Activated naive CD4-positive, alpha-beta T cell treated with anti-CD3 and anti-CD28 coated beads for 36 hours (primary cell): ENCODE data around the gene FOXP2. TPM values are rescaled to one million over a fixed set of nuclear protein-coding genes. Genes with fewer than 3 reads are reported as not detected.

Source experiments
- CTCF ChIA-PET: fragments of 350-600 bp; sonication (Branson Sonifier 250); formaldehyde crosslinking; loops from one replicate; lab custom pipeline; 2021; ENCODE audit warnings: antibody characterized with exemption; lab: Charles Lee
- DNase-seq: peaks from one replicate; pipeline ENCODE4 v3.0.0-alpha.2; 2020
- H3K27ac Mint-ChIP-seq: one replicate; pipeline ENCODE4 v1.8.0; 2021; ENCODE audit warnings: mild to moderate bottlenecking, mixed read lengths
- H3K27me3 Mint-ChIP-seq: one replicate; pipeline ENCODE4 v1.8.0; 2021; ENCODE audit warnings: low read depth, mixed read lengths
- H3K36me3 Mint-ChIP-seq: one replicate; pipeline ENCODE4 v1.8.0; 2021; ENCODE audit warnings: low read depth, mixed read lengths
- H3K4me1 Mint-ChIP-seq: one replicate; pipeline ENCODE4 v1.8.0; 2021; ENCODE audit warnings: low read depth, mixed read lengths
- H3K4me3 Mint-ChIP-seq: one replicate; pipeline ENCODE4 v1.8.0; 2021; ENCODE audit warnings: mild to moderate bottlenecking, moderate library complexity, mixed read lengths
- H3K9me3 Mint-ChIP-seq: one replicate; pipeline ENCODE4 v1.8.0; 2021; ENCODE audit warnings: mixed read lengths
- intact Hi-C: fragments of 100-400 bp; cut with micrococcal nuclease; formaldehyde crosslinking; loops from one replicate; pipeline ENCODE4 v1.15.1; 2023
- total RNA-seq, 2 experiments: library from RNA; stranded (reverse); gene quantifications; one replicate each; pipeline ENCODE4 v1.2.3, GENCODE V29; 2021

Gene FOXP2
- total RNA-seq, 2 experiments from 2014 or later = not detected

GRCh38 chr7:114653364-114654088, 238.9 kb downstream of the FOXP2 start:
- intact Hi-C loops = no loop called here
- CTCF ChIA-PET = interaction anchor here (1.3 kb wide), 1 partner anchor 12 kb away, joined by 5 read pairs; no protein-coding TSS in a partner anchor
- no peaks in the 10 kb centered on the region for H3K9me3 Mint-ChIP-seq
- no peaks in the 10 kb centered on the region for H3K36me3 Mint-ChIP-seq
- H3K4me1 Mint-ChIP-seq = no peaks in the 10 kb centered on the region
- no peak overlapping the region for H3K27ac Mint-ChIP-seq
- H3K4me3 Mint-ChIP-seq = no peak overlapping the region
- peaks cover 9% of the 10 kb centered on the region for H3K27me3 Mint-ChIP-seq
- DNase-seq = no peak

DNA sequence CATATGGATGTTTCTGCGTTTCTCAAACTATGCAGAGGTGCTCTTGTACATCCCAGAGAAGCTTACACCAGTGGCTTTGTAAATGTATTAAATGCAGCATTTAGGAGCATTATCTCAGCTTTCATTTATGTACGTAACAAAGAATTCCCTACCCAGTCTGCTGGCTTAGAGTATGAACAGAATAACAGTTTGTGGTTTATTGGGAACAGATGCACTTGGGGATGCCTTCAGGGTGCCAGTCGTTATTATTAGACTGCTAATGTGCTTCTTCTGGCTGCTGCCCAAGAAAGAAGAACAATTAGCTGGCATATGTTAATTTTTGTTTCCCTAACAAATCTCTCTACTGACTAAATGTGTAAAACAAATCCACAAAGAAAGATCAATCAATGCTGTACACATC, 241.9 kb downstream of the FOXP2 start:
- intact Hi-C loops = no loop called here
- H3K36me3 Mint-ChIP-seq = no peaks in the 10 kb centered on the region
- DNase-seq = no peak

GRCh38 chr7:114657279-114657678, 242.7 kb downstream of the FOXP2 start:
- H3K27ac Mint-ChIP-seq = no peak overlapping the region
- no peak overlapping the region for H3K4me3 Mint-ChIP-seq
- intact Hi-C loops = no loop called here
- CTCF ChIA-PET = no interaction called here
- no peaks in the 10 kb centered on the region for H3K4me1 Mint-ChIP-seq
- no peaks in the 10 kb centered on the region for H3K9me3 Mint-ChIP-seq
- DNase-seq = no peak
- H3K27me3 Mint-ChIP-seq = peaks cover 7% of the 10 kb centered on the region
- H3K36me3 Mint-ChIP-seq = no peaks in the 10 kb centered on the region

More for the DNA sequence above, 241.9 kb downstream of the FOXP2 start:
- Mint-ChIP-seq H3K4me3 (no peak overlapping the region), H3K9me3 (no peaks in the 10 kb centered on the region), H3K27me3 (peaks cover 9% of the 10 kb centered on the region), H3K4me1 (no peaks in the 10 kb centered on the region), H3K27ac (no peak overlapping the region)
- CTCF ChIA-PET = no interaction called here

DNA sequence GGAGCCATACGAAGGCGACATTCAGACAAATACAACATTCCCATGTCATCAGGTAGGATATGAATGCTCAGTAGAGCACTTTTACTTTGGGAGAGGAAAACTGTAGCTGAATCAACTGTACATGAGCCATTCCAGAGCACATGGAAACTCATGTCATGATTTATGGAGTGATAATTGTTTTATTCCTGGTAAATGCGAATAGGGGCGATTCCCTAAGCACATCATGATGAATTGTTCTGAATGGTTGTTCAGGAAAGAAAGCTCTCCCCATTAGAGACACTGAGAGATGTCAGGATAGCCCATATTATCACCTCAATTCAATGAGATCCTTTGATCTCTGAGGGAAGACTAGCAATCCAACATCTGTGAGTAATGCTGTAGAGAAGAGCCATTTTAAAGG, 243.6 kb downstream of the FOXP2 start:
- Mint-ChIP-seq H3K4me3 (no peak overlapping the region), H3K27me3 (peaks cover 7% of the 10 kb centered on the region), H3K27ac (no peak overlapping the region), H3K36me3 (no peaks in the 10 kb centered on the region), H3K4me1 (no peaks in the 10 kb centered on the region), H3K9me3 (no peaks in the 10 kb centered on the region)
- intact Hi-C loops = no loop called here
- no peak for DNase-seq
- CTCF ChIA-PET = no interaction called here

- CTCF ChIA-PET = no interaction called here
- Mint-ChIP-seq H3K9me3 (no peaks in the 10 kb centered on the region), H3K27ac (no peak overlapping the region), H3K4me3 (no peak overlapping the region), H3K4me1 (no peaks in the 10 kb centered on the region), H3K36me3 (no peaks in the 10 kb centered on the region), H3K27me3 (peaks cover 3% of the 10 kb centered on the region)
- intact Hi-C loops = loop anchor here (10.0 kb wide), 2 partner anchors 575 to 635 kb away; no protein-coding TSS in a partner anchor
- DNase-seq = no peak
Observed at GRCh38 chr7:114659409-114660125, 245.0 kb downstream of the FOXP2 start.

DNA sequence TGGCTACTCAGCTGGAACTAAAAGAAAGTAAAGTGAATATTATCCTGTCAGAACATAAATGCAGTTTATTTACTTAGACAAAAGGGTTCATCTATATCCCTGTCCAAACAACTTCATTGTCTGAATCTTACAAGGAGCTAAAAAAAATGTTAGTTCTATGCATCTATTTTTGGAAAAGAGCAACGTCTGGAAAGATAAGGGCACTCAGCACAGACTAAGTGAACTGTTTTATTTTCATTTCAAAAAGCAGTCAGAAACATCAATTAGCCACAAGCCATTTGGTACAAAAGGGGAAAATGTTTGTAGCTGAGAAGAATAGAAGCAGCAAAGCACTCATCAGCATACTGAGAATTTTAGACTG, 245.5 kb downstream of the FOXP2 start:
- H3K36me3 Mint-ChIP-seq = no peaks in the 10 kb centered on the region
- H3K27ac Mint-ChIP-seq = no peak overlapping the region
- peaks cover 3% of the 10 kb centered on the region for H3K27me3 Mint-ChIP-seq
- H3K4me3 Mint-ChIP-seq = no peak overlapping the region
- H3K4me1 Mint-ChIP-seq = no peaks in the 10 kb centered on the region
- CTCF ChIA-PET = no interaction called here
- intact Hi-C loops = loop anchor here (10.0 kb wide), 2 partner anchors 575 to 635 kb away; no protein-coding TSS in a partner anchor
- DNase-seq = no peak
- H3K9me3 Mint-ChIP-seq = no peaks in the 10 kb centered on the region

DNA sequence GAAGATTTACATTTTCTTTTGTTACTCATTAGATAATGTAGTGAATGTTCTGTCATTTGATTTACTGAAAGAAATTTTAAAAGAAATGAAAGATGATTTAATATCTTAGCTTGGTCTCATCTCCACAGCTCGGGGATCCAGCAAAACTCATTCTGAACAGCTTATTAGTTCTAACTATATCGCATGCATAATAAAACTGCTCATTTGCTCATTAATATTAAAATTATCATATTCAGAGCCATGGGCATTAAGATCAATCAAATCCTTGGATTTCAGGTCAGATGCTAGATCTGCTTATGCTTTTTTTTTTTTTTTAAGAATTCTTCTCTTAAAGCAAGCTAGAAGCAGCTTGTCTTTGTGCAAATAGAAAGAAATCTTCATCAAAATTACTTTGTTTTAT, 246.1 kb downstream of the FOXP2 start:
- CTCF ChIA-PET = no interaction called here
- Mint-ChIP-seq H3K36me3 (no peaks in the 10 kb centered on the region), H3K9me3 (no peaks in the 10 kb centered on the region), H3K27ac (no peak overlapping the region), H3K27me3 (peaks cover 3% of the 10 kb centered on the region), H3K4me3 (no peak overlapping the region), H3K4me1 (no peaks in the 10 kb centered on the region)
- DNase-seq = no peak
- intact Hi-C loops = loop anchor here (10.0 kb wide), 2 partner anchors 576 to 636 kb away; no protein-coding TSS in a partner anchor

GRCh38 chr7:114662002-114662677, 247.5 kb downstream of the FOXP2 start:
- Mint-ChIP-seq H3K36me3 (no peaks in the 10 kb centered on the region), H3K9me3 (no peaks in the 10 kb centered on the region), H3K27me3 (no peaks in the 10 kb centered on the region), H3K4me1 (no peaks in the 10 kb centered on the region), H3K27ac (no peak overlapping the region), H3K4me3 (no peak overlapping the region)
- no peak for DNase-seq
- CTCF ChIA-PET = no interaction called here
- intact Hi-C loops = loop anchor here (10.0 kb wide), 2 partner anchors 577 to 637 kb away; no protein-coding TSS in a partner anchor

DNA sequence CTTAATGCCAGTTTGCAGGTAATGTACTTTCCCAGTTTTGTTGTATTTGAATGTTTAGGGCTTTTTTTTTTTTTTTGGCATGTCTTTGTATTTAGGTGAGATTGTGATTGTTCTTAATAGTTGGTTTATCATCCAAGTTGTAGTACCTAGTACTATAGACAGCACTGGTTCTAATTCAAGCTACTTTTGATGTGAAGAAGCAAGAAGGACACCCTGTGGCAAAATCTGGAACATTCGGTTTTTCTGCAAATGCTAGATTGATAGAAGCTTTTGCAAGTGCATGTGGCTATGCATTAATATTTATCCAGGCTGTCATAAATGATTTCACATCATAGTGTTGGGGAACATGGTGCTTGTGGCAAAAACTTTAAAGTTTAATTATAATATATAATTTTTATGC, 248.9 kb downstream of the FOXP2 start:
- Mint-ChIP-seq H3K9me3 (no peaks in the 10 kb centered on the region), H3K27me3 (peaks cover 6% of the 10 kb centered on the region), H3K4me3 (no peak overlapping the region), H3K4me1 (no peaks in the 10 kb centered on the region), H3K27ac (no peak overlapping the region), H3K36me3 (no peaks in the 10 kb centered on the region)
- DNase-seq = peak; percentile 7
- intact Hi-C loops = loop anchor here (10.0 kb wide), 2 partner anchors 579 to 639 kb away; no protein-coding TSS in a partner anchor
- CTCF ChIA-PET = interaction anchor here (0.6 to 0.7 kb wide), 2 partner anchors 476 to 587 kb away, joined by 3 to 4 read pairs; no protein-coding TSS in a partner anchor

DNA sequence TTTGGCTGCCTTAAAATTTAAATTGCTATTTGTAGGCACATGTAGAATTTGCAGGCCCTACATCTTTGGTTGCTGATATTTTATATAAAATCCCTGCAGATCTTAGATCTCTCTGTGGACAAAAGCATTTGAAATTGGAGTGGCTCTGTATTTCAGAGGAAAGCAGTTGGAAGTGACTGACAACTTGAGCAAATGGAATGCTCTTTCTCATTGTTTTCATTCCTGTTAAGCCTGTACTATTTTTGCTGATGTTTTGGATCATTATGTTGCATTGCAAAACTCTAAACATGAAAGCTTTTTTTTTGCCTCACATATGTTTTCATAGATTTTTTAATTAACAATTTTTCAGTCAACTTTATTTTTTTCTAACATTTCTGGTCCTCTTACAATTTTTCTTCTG, 256.1 kb downstream of the FOXP2 start:
- H3K36me3 Mint-ChIP-seq = no peaks in the 10 kb centered on the region
- H3K4me3 Mint-ChIP-seq = no peak overlapping the region
- H3K27me3 Mint-ChIP-seq = peaks cover 11% of the 10 kb centered on the region
- DNase-seq = no peak
- no peaks in the 10 kb centered on the region for H3K9me3 Mint-ChIP-seq
- no peaks in the 10 kb centered on the region for H3K4me1 Mint-ChIP-seq
- CTCF ChIA-PET = interaction anchor here (0.7 kb wide), 1 partner anchor 35 kb away, joined by 3 read pairs; no protein-coding TSS in a partner anchor
- H3K27ac Mint-ChIP-seq = no peak overlapping the region
- intact Hi-C loops = no loop called here

DNA sequence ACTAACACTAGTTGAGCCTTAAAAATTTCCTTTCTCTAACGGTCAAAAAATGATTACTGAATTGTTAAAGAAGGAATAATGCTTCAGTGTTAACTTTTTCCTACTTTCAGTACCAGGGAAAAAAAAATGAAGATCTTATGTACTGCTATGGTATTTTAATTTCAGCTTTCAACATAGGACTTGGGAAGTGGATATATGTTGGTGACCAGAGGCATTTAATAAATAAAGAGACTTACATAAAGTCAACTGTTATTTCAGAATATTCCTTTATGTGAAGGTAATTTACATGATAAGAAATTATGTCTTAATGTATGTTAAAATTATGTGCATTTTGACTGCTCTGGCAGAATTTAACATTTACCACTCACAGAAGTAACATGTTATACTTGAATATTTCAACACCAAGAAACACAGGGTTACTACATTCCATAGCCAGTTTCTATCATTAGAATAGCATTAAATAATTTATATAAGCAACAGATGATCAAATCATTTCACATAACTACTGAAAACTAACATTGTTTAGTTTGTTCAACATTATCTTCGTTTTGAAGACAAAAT, 257.0 kb downstream of the FOXP2 start:
- intact Hi-C loops = no loop called here
- Mint-ChIP-seq H3K27me3 (peaks cover 11% of the 10 kb centered on the region), H3K27ac (no peak overlapping the region), H3K4me3 (no peak overlapping the region), H3K4me1 (no peaks in the 10 kb centered on the region), H3K36me3 (no peaks in the 10 kb centered on the region), H3K9me3 (no peaks in the 10 kb centered on the region)
- DNase-seq = no peak
- CTCF ChIA-PET = interaction anchor here (0.7 kb wide), 1 partner anchor 34 kb away, joined by 3 read pairs; no protein-coding TSS in a partner anchor

DNA sequence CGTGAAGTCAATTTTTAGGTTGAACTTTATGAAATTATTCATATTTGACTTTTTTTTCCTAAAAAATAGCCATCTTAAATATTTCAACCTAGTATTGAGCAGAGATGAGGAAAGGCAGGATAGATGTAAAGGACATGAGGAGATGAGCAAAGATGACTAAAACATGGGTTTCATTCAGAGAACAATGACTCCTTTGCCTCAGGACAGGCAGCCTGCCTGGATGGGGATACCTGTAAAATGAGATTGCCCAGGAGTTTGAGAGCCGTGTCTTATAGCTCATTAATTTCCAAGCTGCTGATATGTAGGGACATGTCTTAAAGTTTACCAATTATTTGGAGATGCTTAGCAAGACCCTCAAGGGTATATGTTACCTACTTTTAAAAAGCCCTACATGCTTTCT, 263.5 kb downstream of the FOXP2 start:
- Mint-ChIP-seq H3K36me3 (no peaks in the 10 kb centered on the region), H3K4me3 (no peak overlapping the region), H3K27ac (no peak overlapping the region), H3K9me3 (no peaks in the 10 kb centered on the region), H3K4me1 (no peaks in the 10 kb centered on the region), H3K27me3 (peaks cover 10% of the 10 kb centered on the region)
- intact Hi-C loops = no loop called here
- CTCF ChIA-PET = no interaction called here
- DNase-seq = no peak
